Activated CD4-positive, alpha-beta T cell treated with anti-CD3 and anti-CD28 coated beads for 36 hours (primary cell): ENCODE results near the gene PLPPR3. TPM values are rescaled to one million over a fixed set of nuclear protein-coding genes. Genes with fewer than 3 reads are reported as not detected.

ENCODE experiments used
- ATAC-seq: fragments of 200-7000 bp; cut with Tn5 transposase; one replicate; pipeline ENCODE4 v1.10.0; 2021; ENCODE audit warnings: mild to moderate bottlenecking, moderate library complexity
- CTCF ChIA-PET: fragments of 350-600 bp; sonication (Branson Sonifier 250); formaldehyde crosslinking; loops from one replicate; lab custom pipeline; 2021; ENCODE audit warnings: antibody characterized with exemption; lab: Charles Lee
- POLR2A ChIA-PET: fragments of 350-600 bp; sonication (Branson Sonifier 250); formaldehyde crosslinking; loops from one replicate; lab custom pipeline; 2021; ENCODE audit warnings: antibody characterized with exemption, inconsistent platforms; lab: Charles Lee
- DNase-seq: peaks from one replicate; pipeline ENCODE4 v3.0.0-alpha.2; 2020
- H3K27ac Mint-ChIP-seq: one replicate; pipeline ENCODE4 v1.8.0; 2021; ENCODE audit warnings: mixed read lengths
- H3K27me3 Mint-ChIP-seq: one replicate; pipeline ENCODE4 v1.8.0; 2021; ENCODE audit warnings: mixed read lengths
- H3K36me3 Mint-ChIP-seq: one replicate; pipeline ENCODE4 v1.8.0; 2021; ENCODE audit warnings: low read depth, mixed read lengths
- H3K4me1 Mint-ChIP-seq: one replicate; pipeline ENCODE4 v1.8.0; 2021; ENCODE audit warnings: mixed read lengths
- H3K4me3 Mint-ChIP-seq: one replicate; pipeline ENCODE4 v1.8.0; 2021; ENCODE audit warnings: mild to moderate bottlenecking, moderate library complexity, mixed read lengths
- H3K9me3 Mint-ChIP-seq: one replicate; pipeline ENCODE4 v1.8.0; 2021; ENCODE audit warnings: low read depth, mixed read lengths
- intact Hi-C, 2 experiments: fragments of 100-400 bp; cut with DNase I in 1 of 2; cut with micrococcal nuclease in 1 of 2; formaldehyde crosslinking; loops; one replicate each; pipeline versions ENCODE4 v1.14.2 to v1.15.1; 2022 to 2024; cut with DNase I, micrococcal nuclease
- microRNA-seq: library from miRNA; unstranded; fragments of <30 nt; microRNA quantifications from one replicate; pipeline ENCODE4 v1.2.0, GENCODE V29; 2021; ENCODE audit warnings: borderline replicate concordance
- total RNA-seq, 2 experiments: library from RNA; stranded (reverse); gene quantifications; one replicate each; pipeline ENCODE4 v1.2.3, GENCODE V29; 2021

The PLPPR3 gene
- total RNA-seq, 2 experiments from 2014 or later = not detected

GRCh38 chr19:763181-763580 lies 58.6 kb downstream of the PLPPR3 start:
- DNase-seq (no peak), ATAC-seq (no peak)
- no peak overlapping the region for H3K4me3 Mint-ChIP-seq
- H3K9me3 Mint-ChIP-seq = peaks cover 6% of the 10 kb centered on the region
- H3K27me3 Mint-ChIP-seq = no peaks in the 10 kb centered on the region
- no peaks in the 10 kb centered on the region for H3K4me1 Mint-ChIP-seq
- no peak overlapping the region for H3K27ac Mint-ChIP-seq
- CTCF ChIA-PET = interaction anchor here (0.6 to 1.0 kb wide), 4 partner anchors 9 to 682 kb away, joined by 3 read pairs; no protein-coding TSS in a partner anchor
- intact Hi-C loops = no loop called here
- POLR2A ChIA-PET = no interaction called here
- H3K36me3 Mint-ChIP-seq = no peaks in the 10 kb centered on the region

Small RNA genes within 50 kb of the gene (microRNA-seq; reads per million reads assigned to microRNA genes)
- 103 reads per million, percentile 65 among the genes with 10 or more reads in this experiment for gene MIR3187
- gene MIR4745 = 31.7 reads per million, percentile 50 among the genes with 10 or more reads in this experiment

Other genes starting within 250 kb of the PLPPR3 start
- gene BSG, start 249.4 kb downstream of the PLPPR3 start, total RNA-seq = 100 to 1,000 TPM; 165 to 175 TPM
- under 1 TPM; 0.48 to 0.53 TPM for gene HCN2, start 232.1 kb downstream of the PLPPR3 start, total RNA-seq
- gene POLRMT, start 188.4 kb downstream of the PLPPR3 start, total RNA-seq = 10 to 100 TPM; 69.0 to 77.4 TPM
- gene FGF22, start 182.1 kb downstream of the PLPPR3 start, total RNA-seq = not detected
- 10 to 100 TPM; 83.0 to 91.3 TPM for gene RNF126, start 158.7 kb downstream of the PLPPR3 start, total RNA-seq
- 10 to 100 TPM in 1 of 2 experiments, 1 to 10 TPM in 1; 8.5 to 10.1 TPM for gene FSTL3, start 145.6 kb downstream of the PLPPR3 start, total RNA-seq
- not detected for gene PRSS57, start 126.5 kb downstream of the PLPPR3 start, total RNA-seq
- under 1 TPM in 1 of 2 experiments, not detected in 1; 0.18 TPM for gene PALM, start 113.0 kb downstream of the PLPPR3 start, total RNA-seq
- gene MISP, start 70.8 kb downstream of the PLPPR3 start, total RNA-seq = under 1 TPM in 1 of 2 experiments, not detected in 1; 0.07 TPM
- gene PTBP1, start 24.5 kb downstream of the PLPPR3 start, total RNA-seq = 100 to 1,000 TPM; 584 to 738 TPM
- gene AZU1, start 5.9 kb upstream of the PLPPR3 start, total RNA-seq = not detected
- not detected for gene PRTN3, start 19.0 kb upstream of the PLPPR3 start, total RNA-seq
- gene ELANE, start 30.3 kb upstream of the PLPPR3 start, total RNA-seq = not detected
- gene CFD, start 37.7 kb upstream of the PLPPR3 start, total RNA-seq = 1 to 10 TPM in 1 of 2 experiments, under 1 TPM in 1; 0.79 to 1.5 TPM
- gene MED16, start 71.2 kb upstream of the PLPPR3 start, total RNA-seq = 10 to 100 TPM; 52.6 to 70.3 TPM
- gene RNU6-9, start 71.5 kb upstream of the PLPPR3 start, total RNA-seq = not detected
- gene R3HDM4, start 91.3 kb upstream of the PLPPR3 start, total RNA-seq = 10 to 100 TPM; 73.7 to 83.3 TPM
- gene KISS1R, start 95.4 kb upstream of the PLPPR3 start, total RNA-seq = 10 to 100 TPM; 14.3 to 18.4 TPM
- 10 to 100 TPM; 25.1 to 36.0 TPM for gene ARID3A, start 104.1 kb upstream of the PLPPR3 start, total RNA-seq
- 10 to 100 TPM; 71.6 to 87.8 TPM for gene WDR18, start 162.4 kb upstream of the PLPPR3 start, total RNA-seq
- under 1 TPM in 1 of 2 experiments, not detected in 1; 0.09 TPM for gene GRIN3B, start 178.5 kb upstream of the PLPPR3 start, total RNA-seq
- gene TMEM259, start 199.2 kb upstream of the PLPPR3 start, total RNA-seq = 100 to 1,000 TPM; 106 to 128 TPM
- gene RNU6-2, start 199.6 kb upstream of the PLPPR3 start, total RNA-seq = not detected
- gene CNN2, start 204.7 kb upstream of the PLPPR3 start, total RNA-seq = 100 to 1,000 TPM; 108 to 130 TPM
- 10 to 100 TPM; 14.4 to 16.9 TPM for gene ABCA7, start 218.2 kb upstream of the PLPPR3 start, total RNA-seq
- 100 to 1,000 TPM; 107 to 137 TPM for gene ARHGAP45, start 245.2 kb upstream of the PLPPR3 start, total RNA-seq